GM12892 (cell line): Measurements from ENCODE around the gene ERFL.

Source experiments
- POLR2A ChIP-seq: IDR thresholded peaks from 2 replicates; pipeline ENCODE4 v1.6.1; 2011; ENCODE audit warnings: low read depth, low read length, control low read depth
- TAF1 ChIP-seq: IDR thresholded peaks from 2 replicates; pipeline ENCODE4 v1.6.1; 2011; ENCODE audit warnings: low read depth, mild to moderate bottlenecking, control low read depth, low read length, borderline replicate concordance

GRCh38 chr19:41932259-41932719, 4.0 kb upstream of the ERFL start:
- TF ChIP-seq TAF1 (no peak), POLR2A (no peak)
